IMR-90 (cell line): ENCODE results near the gene TIMM44. TPM values are rescaled to one million over a fixed set of nuclear protein-coding genes. Genes with fewer than 3 reads are reported as not detected.
A peak's percentile ranks its signal among the peaks of the same experiment; 100 is the strongest.
"Not testable (repeated sequence)": the region's sequence is repeated elsewhere in the genome, so short reads cannot be mapped to it uniquely, and the experiment has no call there.

Experiments
- ATAC-seq: fragments of 200-7000 bp; cut with Tn5 transposase; 2 replicates; pipeline ENCODE4 v1.9.1; 2020; ENCODE audit warnings: low read depth, mild to moderate bottlenecking, moderate library complexity
- BruUV-seq: library from RNA; stranded (reverse); fragments of 400-500 nt; replicated peaks from 2 replicates; lab custom pipeline; 2021; lab: Mats Ljungman, UMichigan
- CTCF ChIA-PET: fragments of 300-600 bp; formaldehyde crosslinking; extraction: SDS; loops from one replicate; lab custom pipeline; 2021; ENCODE audit warnings: antibody characterized with exemption; lab: Yijun Ruan, JAX
- POLR2A ChIA-PET: fragments of 300-600 bp; sonication (Branson Sonifier 250); formaldehyde crosslinking; loops from one replicate; lab custom pipeline; 2022; ENCODE audit warnings: antibody characterized with exemption; ENCODE audit not compliant: unreplicated experiment; lab: Charles Lee
- DNase-seq: peaks from one replicate; pipeline ENCODE4 v3.0.0; 2013
- H2AFZ ChIP-seq: replicated peaks from 2 replicates; pipeline ENCODE3; 2013; ENCODE audit warnings: low read length, mild to moderate bottlenecking; ENCODE audit not compliant: poor library complexity
- H2AK5ac ChIP-seq: 2 replicates; pipeline ENCODE4 v1.6.1; 2013; ENCODE audit warnings: low read depth, low read length, inconsistent platforms
- H2AK9ac ChIP-seq: replicated peaks from 2 replicates; pipeline ENCODE3; 2013; ENCODE audit warnings: mild to moderate bottlenecking, low read depth, low read length, moderate library complexity; ENCODE audit not compliant: poor library complexity
- H2BK120ac ChIP-seq: 2 replicates; pipeline ENCODE4 v1.6.1; 2013; ENCODE audit warnings: low read depth, low read length, inconsistent platforms
- H2BK15ac ChIP-seq: 3 replicates; pipeline ENCODE4 v1.6.1; 2013; ENCODE audit warnings: low read depth, low read length, inconsistent platforms
- H2BK20ac ChIP-seq: 2 replicates; pipeline ENCODE4 v1.6.1; 2013; ENCODE audit warnings: low read depth, mild to moderate bottlenecking, inconsistent platforms, low read length, moderate library complexity
- H2BK5ac ChIP-seq: 2 replicates; pipeline ENCODE4 v1.6.1; 2013; ENCODE audit warnings: mild to moderate bottlenecking, low read depth, low read length, inconsistent platforms; ENCODE audit not compliant: poor library complexity, severe bottlenecking
- H3K14ac ChIP-seq: replicated peaks from 2 replicates; pipeline ENCODE4 v1.6.1; 2013; ENCODE audit warnings: low read depth, low read length, inconsistent platforms
- H3K18ac ChIP-seq: 2 replicates; pipeline ENCODE4 v1.6.1; 2013; ENCODE audit warnings: low read depth, low read length, control low read depth
- H3K23ac ChIP-seq: 2 replicates; pipeline ENCODE4 v1.6.1; 2013; ENCODE audit warnings: low read depth, low read length, inconsistent platforms
- H3K27ac ChIP-seq: 2 replicates; pipeline ENCODE4 v1.5.1; 2013; ENCODE audit warnings: mild to moderate bottlenecking, control low read depth, low read length; ENCODE audit not compliant: insufficient read depth
- H3K27me3 ChIP-seq: 2 replicates; pipeline ENCODE4 v1.6.1; 2013; ENCODE audit warnings: low read length; ENCODE audit not compliant: control insufficient read depth, insufficient read depth
- H3K36me3 ChIP-seq: 2 replicates; pipeline ENCODE4 v1.6.1; 2013; ENCODE audit warnings: low read length, mixed read lengths; ENCODE audit not compliant: control insufficient read depth, insufficient read depth
- H3K4ac ChIP-seq: 2 replicates; pipeline ENCODE4 v1.6.1; 2013; ENCODE audit warnings: low read depth, low read length, inconsistent platforms
- H3K4me1 ChIP-seq: 2 replicates; pipeline ENCODE4 v1.6.1; 2013; ENCODE audit warnings: low read length, mixed read lengths; ENCODE audit not compliant: control insufficient read depth, insufficient read depth
- H3K4me2 ChIP-seq: 2 replicates; pipeline ENCODE4 v1.6.1; 2013; ENCODE audit warnings: low read depth, mild to moderate bottlenecking, control low read depth, low read length, moderate library complexity
- H3K4me3 ChIP-seq: 2 replicates; pipeline ENCODE4 v1.5.1; 2013; ENCODE audit warnings: low read depth, mild to moderate bottlenecking, control low read depth, low read length, moderate library complexity; ENCODE audit not compliant: insufficient read depth
- H3K56ac ChIP-seq: 2 replicates; pipeline ENCODE4 v1.6.1; 2013; ENCODE audit warnings: low read length, inconsistent platforms; ENCODE audit not compliant: insufficient read depth; ENCODE audit errors: extremely low read depth
- H3K79me1 ChIP-seq, 2 experiments: 2 replicates each; pipeline ENCODE4 v1.6.1; 2013; ENCODE audit warnings: low read length in 2 of 2, inconsistent platforms in 1 of 2, low read depth in 1 of 2
- H3K9ac ChIP-seq: 2 replicates; pipeline ENCODE4 v1.6.1; 2013; ENCODE audit warnings: low read depth, low read length, control low read depth
- H3K9me1 ChIP-seq: 2 replicates; pipeline ENCODE4 v1.6.1; 2013; ENCODE audit warnings: low read length, inconsistent platforms; ENCODE audit not compliant: insufficient read depth
- H3K9me3 ChIP-seq: 2 replicates; pipeline ENCODE4 v1.6.1; 2013; ENCODE audit warnings: low read length; ENCODE audit not compliant: control insufficient read depth, insufficient read depth
- H4K20me1 ChIP-seq: 2 replicates; pipeline ENCODE4 v1.6.1; 2013; ENCODE audit warnings: low read length, inconsistent platforms; ENCODE audit not compliant: insufficient read depth
- H4K5ac ChIP-seq: 2 replicates; pipeline ENCODE4 v1.6.1; 2013; ENCODE audit warnings: mild to moderate bottlenecking, low read depth, low read length, control low read depth
- H4K8ac ChIP-seq, 2 experiments: 2 replicates each; pipeline ENCODE4 v1.6.1; 2013; ENCODE audit warnings: low read depth in 2 of 2, low read length in 2 of 2, control low read depth in 1 of 2, inconsistent platforms in 1 of 2
- H4K91ac ChIP-seq: 2 replicates; pipeline ENCODE4 v1.6.1; 2013; ENCODE audit warnings: low read depth, low read length, inconsistent platforms; ENCODE audit not compliant: insufficient read depth
- WGBS, 2 experiments: methylation state at CpG; one replicate each; pipeline versions ENCODE4 v1.1.5 to v1.1.7; 2013; ENCODE audit warnings: missing lambda C conversion rate in 2 of 2; ENCODE audit not compliant: insufficient read length in 1 of 2; ENCODE audit errors: extremely low coverage in 2 of 2; 5-methylcytosine and 5-hydroxymethylcytosine counted together
- dilution Hi-C: fragments of 300-500 bp; cut with HindIII; formaldehyde crosslinking; loops from one replicate; pipeline ENCODE4 v1.14.3; 2018; ENCODE audit warnings: low sequenced_read_pairs; ENCODE audit not compliant: unreplicated experiment
- in situ Hi-C: fragments of 300-500 bp; cut with MboI; formaldehyde crosslinking; loops from 3 replicates; pipeline ENCODE4 v1.14.3; 2019; ENCODE audit warnings: low sequenced_read_pairs, inconsistent platforms, mixed read lengths
- intact Hi-C: fragments of 100-400 bp; cut with micrococcal nuclease; formaldehyde crosslinking; loops from 2 replicates; pipeline ENCODE4 v1.10.0; 2022
- polyA plus RNA-seq, 3 experiments: library from polyadenylated mRNA; depleted of rRNA; stranded (reverse); fragments of >200 nt; gene quantifications; 2 replicates each; pipeline ENCODE4 v1.2.3, GENCODE V29; 2012; ENCODE audit warnings: low replicate concordance in 1 of 3
- total RNA-seq: library from RNA; depleted of rRNA; stranded (reverse); fragments of >200 nt; gene quantifications from 2 replicates; pipeline ENCODE4 v1.2.3, GENCODE V29; 2012

TIMM44 gene
- total and polyA plus RNA-seq, 2 of the 4 experiments (the other 2 are of a cell fraction) = 37.6 to 52.3 TPM

DNA sequence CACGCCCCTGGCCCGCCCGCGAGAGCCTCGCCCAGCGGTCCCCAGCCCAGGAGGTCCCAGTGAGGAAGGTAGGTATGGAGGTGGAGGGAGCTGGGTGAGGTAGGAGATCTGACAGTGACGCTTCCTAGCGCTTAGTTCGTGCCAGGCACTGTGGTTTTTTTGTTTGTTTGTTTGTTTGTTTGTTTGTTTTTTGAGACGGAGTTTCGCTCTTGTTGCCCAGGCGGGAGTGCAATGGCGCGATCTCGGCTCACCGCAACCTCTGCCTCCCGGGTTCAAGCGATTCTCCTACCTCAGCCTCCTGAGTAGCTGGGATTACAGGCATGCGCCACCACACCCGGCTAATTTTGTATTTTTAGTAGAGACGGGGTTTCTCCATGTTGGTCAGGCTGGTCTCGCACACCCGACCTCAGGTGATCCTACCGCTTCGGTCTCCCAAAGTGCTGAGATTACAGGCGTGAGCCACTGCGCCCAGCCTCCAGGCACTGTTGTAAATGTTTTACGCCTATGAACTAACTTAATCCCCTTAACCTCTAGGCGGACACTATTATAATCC, 25.3 kb downstream of the TIMM44 start:
- H3K9me3 ChIP-seq, H3K27ac ChIP-seq, H3K36me3 ChIP-seq, H3K4me3 ChIP-seq, dilution Hi-C loops, H4K91ac ChIP-seq, H3K9ac ChIP-seq, H3K23ac ChIP-seq, H2BK5ac ChIP-seq, H2AK5ac ChIP-seq, H2BK15ac ChIP-seq, in situ Hi-C loops, BruUV-seq, H4K5ac ChIP-seq, intact Hi-C loops, H3K14ac ChIP-seq, H3K56ac ChIP-seq, H2BK20ac ChIP-seq, H3K9me1 ChIP-seq, DNase-seq, H3K18ac ChIP-seq, ATAC-seq, H2BK120ac ChIP-seq: not testable (repeated sequence)
- ChIA-PET CTCF (interaction anchor here (2.4 kb wide), 1 partner anchor 11 kb away, joined by 10 read pairs; no protein-coding TSS in a partner anchor), POLR2A (interaction anchor here (0.5 kb wide), 1 partner anchor 248 kb away, joined by 4 read pairs; no protein-coding TSS in a partner anchor)
- Histone ChIP-seq H3K4me2 (peak overlapping the region; percentile 44; the same call in 1 of the 2 replicates), H3K27me3 (peaks cover 11% of the 10 kb centered on the region), H2AK9ac (peak overlapping the region; percentile 72), H3K4ac (0 out of 2 replicates have a peak overlapping the region, but pooled peaks have one; percentile 75), H4K20me1 (peaks cover 11% of the 10 kb centered on the region), H2AFZ (peak overlapping the region; percentile 90), H3K79me1 (peaks cover 0 to 19% of the 10 kb centered on the region in 2 experiments; a peak in 2 of 4 replicates), H3K4me1 (peaks cover 21% of the 10 kb centered on the region), H4K8ac (peak overlapping the region in 1 of 2 experiments; percentile 26; a peak in 1 of 4 replicates)
- 87% methylated on average over 3 of the region's 29 CpGs; no CpG with 5 or more reads in 1 of the 2 experiments for WGBS, 2 experiments
